H9 (cell line): Measurements from ENCODE around the gene PEX16. TPM values are rescaled to one million over a fixed set of nuclear protein-coding genes. Genes with fewer than 3 reads are reported as not detected.
A peak's percentile ranks its signal among the peaks of the same experiment; 100 is the strongest.

Experiments used
- DNase-seq: peaks from one replicate; pipeline ENCODE4 v3.0.0-alpha.2; 2017
- H2AFZ ChIP-seq: one replicate; pipeline ENCODE4 v1.6.1; 2013; ENCODE audit warnings: mild to moderate bottlenecking, low read length, control low read depth, moderate library complexity
- H2AK5ac ChIP-seq: 2 replicates; pipeline ENCODE4 v1.6.1; 2013; ENCODE audit warnings: low read length, control low read depth, mixed read lengths; ENCODE audit not compliant: insufficient read length
- H2BK120ac ChIP-seq: one replicate; pipeline ENCODE4 v1.6.1; 2013; ENCODE audit warnings: low read depth, mild to moderate bottlenecking, low read length, control low read depth, inconsistent platforms; ENCODE audit not compliant: poor library complexity, severe bottlenecking
- H2BK12ac ChIP-seq: 2 replicates; pipeline ENCODE4 v1.6.1; 2013; ENCODE audit warnings: low read length, control low read depth, mixed read lengths, low read depth; ENCODE audit not compliant: insufficient read length
- H2BK15ac ChIP-seq: 2 replicates; pipeline ENCODE4 v1.6.1; 2013; ENCODE audit warnings: low read depth, low read length, control low read depth
- H2BK20ac ChIP-seq: one replicate; pipeline ENCODE4 v1.6.1; 2013; ENCODE audit warnings: low read depth, mild to moderate bottlenecking, low read length, control low read depth, inconsistent platforms; ENCODE audit not compliant: poor library complexity, severe bottlenecking
- H2BK5ac ChIP-seq: 2 replicates; pipeline ENCODE4 v1.6.1; 2013; ENCODE audit warnings: low read length, control low read depth, mixed read lengths; ENCODE audit not compliant: insufficient read length
- H3K14ac ChIP-seq: 2 replicates; pipeline ENCODE4 v1.6.1; 2013; ENCODE audit warnings: low read length, control low read depth; ENCODE audit not compliant: insufficient read depth
- H3K18ac ChIP-seq: 2 replicates; pipeline ENCODE4 v1.6.1; 2013; ENCODE audit warnings: low read depth, mild to moderate bottlenecking, mixed read lengths, low read length, control low read depth; ENCODE audit not compliant: insufficient read length
- H3K23ac ChIP-seq: 2 replicates; pipeline ENCODE4 v1.6.1; 2013; ENCODE audit warnings: low read length, control low read depth, mixed read lengths, low read depth; ENCODE audit not compliant: insufficient read length
- H3K23me2 ChIP-seq: 2 replicates; pipeline ENCODE4 v1.6.1; 2013; ENCODE audit warnings: low read depth, mild to moderate bottlenecking, mixed read lengths, low read length, control low read depth; ENCODE audit not compliant: insufficient read length, poor library complexity, severe bottlenecking
- H3K27ac ChIP-seq: 2 replicates; pipeline ENCODE4 v1.5.1; 2013; ENCODE audit warnings: low read length, control low read depth, mixed read lengths, low read depth; ENCODE audit not compliant: insufficient read length
- H3K27me3 ChIP-seq: 2 replicates; pipeline ENCODE4 v1.6.1; 2013; ENCODE audit warnings: low read length, control low read depth, inconsistent platforms; ENCODE audit not compliant: insufficient read depth
- H3K4ac ChIP-seq: 2 replicates; pipeline ENCODE4 v1.6.1; 2013; ENCODE audit warnings: low read depth, mild to moderate bottlenecking, control low read depth, inconsistent platforms, low read length, moderate library complexity
- H3K4me1 ChIP-seq: 2 replicates; pipeline ENCODE4 v1.6.1; 2013; ENCODE audit warnings: low read length, control low read depth, inconsistent platforms; ENCODE audit not compliant: insufficient read depth
- H3K4me2 ChIP-seq: 2 replicates; pipeline ENCODE4 v1.6.1; 2013; ENCODE audit warnings: low read length, control low read depth, mixed read lengths; ENCODE audit not compliant: insufficient read length, insufficient read depth
- H3K56ac ChIP-seq: 2 replicates; pipeline ENCODE4 v1.6.1; 2013; ENCODE audit warnings: low read depth, mild to moderate bottlenecking, mixed read lengths, low read length, control low read depth; ENCODE audit not compliant: insufficient read length
- H3K79me1 ChIP-seq: 2 replicates; pipeline ENCODE4 v1.6.1; 2013; ENCODE audit warnings: low read depth, mild to moderate bottlenecking, moderate library complexity, low read length, control low read depth, inconsistent platforms; ENCODE audit not compliant: insufficient read depth, poor library complexity, severe bottlenecking
- H3K79me2 ChIP-seq: 2 replicates; pipeline ENCODE4 v1.6.1; 2013; ENCODE audit warnings: low read length, control low read depth, inconsistent platforms; ENCODE audit not compliant: insufficient read depth
- H3K9ac ChIP-seq: 2 replicates; pipeline ENCODE4 v1.6.1; 2013; ENCODE audit warnings: low read length, control low read depth, mixed read lengths; ENCODE audit not compliant: insufficient read length; ENCODE audit errors: extremely low read depth
- H3K9me3 ChIP-seq: one replicate; pipeline ENCODE4 v1.6.1; 2013; ENCODE audit warnings: low read depth, low read length, inconsistent platforms; ENCODE audit not compliant: control insufficient read depth
- H3T11ph ChIP-seq: one replicate; pipeline ENCODE4 v1.6.1; 2013; ENCODE audit warnings: mild to moderate bottlenecking, low read length, control low read depth, inconsistent platforms
- H4K20me1 ChIP-seq: one replicate; pipeline ENCODE4 v1.6.1; 2013; ENCODE audit not compliant: control insufficient read depth, insufficient read length, insufficient read depth
- H4K5ac ChIP-seq: 2 replicates; pipeline ENCODE4 v1.6.1; 2013; ENCODE audit warnings: low read depth, mild to moderate bottlenecking, mixed read lengths, low read length, control low read depth; ENCODE audit not compliant: insufficient read length
- H4K8ac ChIP-seq: replicated peaks from 2 replicates; pipeline ENCODE4 v1.6.1; 2013; ENCODE audit warnings: low read length, control low read depth, mixed read lengths, low read depth; ENCODE audit not compliant: insufficient read length
- H4K91ac ChIP-seq: 2 replicates; pipeline ENCODE4 v1.6.1; 2013; ENCODE audit warnings: low read depth, mild to moderate bottlenecking, moderate library complexity, mixed read lengths, low read length, control low read depth; ENCODE audit not compliant: insufficient read length
- H3K27ac Mint-ChIP-seq, 3 experiments: 2 replicates in 2 of 3; 3 replicates in 1 of 3; pipeline ENCODE4 v1.8.0; 2020 to 2021; ENCODE audit warnings: mixed read lengths in 3 of 3, mild to moderate bottlenecking in 1 of 3, moderate library complexity in 1 of 3
- H3K27me3 Mint-ChIP-seq: 2 replicates; pipeline ENCODE4 v1.8.0; 2021; ENCODE audit warnings: low read depth, mild to moderate bottlenecking, moderate library complexity, mixed read lengths
- H3K36me3 Mint-ChIP-seq, 3 experiments: 2 replicates in 2 of 3; 3 replicates in 1 of 3; pipeline ENCODE4 v1.8.0; 2020 to 2021; ENCODE audit warnings: low read depth in 3 of 3, mixed read lengths in 3 of 3; ENCODE audit not compliant: insufficient read depth in 1 of 3
- H3K4me1 Mint-ChIP-seq, 2 experiments: 2 replicates each; pipeline ENCODE4 v1.8.0; 2020; ENCODE audit warnings: mixed read lengths in 2 of 2
- H3K4me3 Mint-ChIP-seq, 2 experiments: 2 replicates in 1 of 2; 3 replicates in 1 of 2; pipeline ENCODE4 v1.8.0; 2020 to 2021; ENCODE audit warnings: mild to moderate bottlenecking in 2 of 2, mixed read lengths in 2 of 2, moderate library complexity in 1 of 2
- H3K9me3 Mint-ChIP-seq, 2 experiments: 2 replicates in 1 of 2; 3 replicates in 1 of 2; pipeline ENCODE4 v1.8.0; 2020; ENCODE audit warnings: mild to moderate bottlenecking in 2 of 2, mixed read lengths in 2 of 2, moderate library complexity in 1 of 2
- CTCF ChIP-seq: fragments of 200-600 bp; sonication (generic); conservative IDR thresholded peaks from 3 replicates; pipeline ENCODE4 v1.8.0; 2021; ENCODE audit warnings: antibody characterized with exemption, mild to moderate bottlenecking
- WGBS: extraction: QIAGEN DNeasy Blood & Tissue Kit; methylation state at CpG from one replicate; pipeline ENCODE4 v1.1.7; 2013; ENCODE audit warnings: missing lambda C conversion rate, low lambda C conversion rate, mixed read lengths; ENCODE audit not compliant: insufficient read length; ENCODE audit errors: extremely low coverage; 5-methylcytosine and 5-hydroxymethylcytosine counted together
- total RNA-seq: library from RNA; stranded (reverse); gene quantifications from 2 replicates; pipeline ENCODE4 v1.2.1, GENCODE V29; 2021

The PEX16 gene
- total RNA-seq, 1 experiment from 2014 or later, result 30.8 TPM

GRCh38 chr11:45937916-45938315, 20.2 kb upstream of the PEX16 start:
- Histone ChIP-seq H2BK12ac (no peak overlapping the region), H3K4me2 (no peak overlapping the region), H4K5ac (no peak overlapping the region), H2BK20ac (no peak overlapping the region), H3K79me2 (no peaks in the 10 kb centered on the region), H2BK120ac (no peak overlapping the region), H3K18ac (no peak overlapping the region), H3K9ac (no peak overlapping the region), H3K23ac (no peak overlapping the region), H4K8ac (no peak overlapping the region), H2BK5ac (no peak overlapping the region), H2AFZ (no peak overlapping the region), H3K56ac (no peak overlapping the region), H3T11ph (no peak overlapping the region), H3K27ac (no peak overlapping the region), H3K79me1 (no peaks in the 10 kb centered on the region), H3K4me1 (0 out of 2 replicates have a peak, but pooled peaks cover 2% of the 10 kb centered on the region), H3K9me3 (no peaks in the 10 kb centered on the region), H4K91ac (no peak overlapping the region), H3K4ac (no peak overlapping the region), H3K27me3 (no peaks in the 10 kb centered on the region), H4K20me1 (no peaks in the 10 kb centered on the region), H2BK15ac (no peak overlapping the region), H3K23me2 (no peaks in the 10 kb centered on the region), H2AK5ac (no peak overlapping the region), H3K14ac (no peak overlapping the region)
- no peaks in the 10 kb centered on the region for H3K27me3 Mint-ChIP-seq
- H3K4me1 Mint-ChIP-seq, result peaks cover 10 to 20% of the 10 kb centered on the region in 2 experiments
- no peaks in the 10 kb centered on the region for H3K9me3 Mint-ChIP-seq
- peak overlapping the region in 2 of 3 experiments; percentile 60 to 77; a peak in 1 of 7 replicates for H3K27ac Mint-ChIP-seq
- no peak overlapping the region for H3K4me3 Mint-ChIP-seq
- H3K36me3 Mint-ChIP-seq, result peaks cover 0 to 26% (median 25%) of the 10 kb centered on the region in 3 experiments; a peak in 6 of 7 replicates
- TF ChIP-seq CTCF, result no peak
- DNase-seq, result peak; percentile 40
- no CpG with 5 or more reads among the region's 10 CpGs for WGBS
